Activated CD8-positive, alpha-beta T cell treated with anti-CD3 and anti-CD28 coated beads for 36 hours (primary cell): ENCODE data around the gene ADIPOR1. TPM values are rescaled to one million over a fixed set of nuclear protein-coding genes. Genes with fewer than 3 reads are reported as not detected.

Experiments
- ATAC-seq: fragments of 200-7000 bp; cut with Tn5 transposase; one replicate; pipeline ENCODE4 v1.10.0; 2021; ENCODE audit warnings: mild to moderate bottlenecking, moderate library complexity
- CTCF ChIA-PET: fragments of 350-600 bp; sonication (Branson Sonifier 250); formaldehyde crosslinking; loops from one replicate; lab custom pipeline; 2021; ENCODE audit warnings: antibody characterized with exemption; lab: Charles Lee
- POLR2A ChIA-PET: fragments of 350-600 bp; sonication (Branson Sonifier 250); formaldehyde crosslinking; loops from one replicate; lab custom pipeline; 2021; ENCODE audit warnings: antibody characterized with exemption; lab: Charles Lee
- DNase-seq: peaks from one replicate; pipeline ENCODE4 v3.0.0-alpha.2; 2020
- H3K27ac Mint-ChIP-seq: one replicate; pipeline ENCODE4 v1.8.0; 2021; ENCODE audit warnings: mild to moderate bottlenecking, mixed read lengths
- H3K27me3 Mint-ChIP-seq: one replicate; pipeline ENCODE4 v1.8.0; 2021; ENCODE audit warnings: mixed read lengths
- H3K36me3 Mint-ChIP-seq: one replicate; pipeline ENCODE4 v1.8.0; 2021; ENCODE audit warnings: low read depth, mixed read lengths
- H3K4me1 Mint-ChIP-seq: one replicate; pipeline ENCODE4 v1.8.0; 2021; ENCODE audit warnings: low read depth, mixed read lengths
- H3K4me3 Mint-ChIP-seq: one replicate; pipeline ENCODE4 v1.8.0; 2021; ENCODE audit warnings: mild to moderate bottlenecking, moderate library complexity, mixed read lengths
- H3K9me3 Mint-ChIP-seq: one replicate; pipeline ENCODE4 v1.8.0; 2021; ENCODE audit warnings: mixed read lengths
- intact Hi-C: fragments of 100-400 bp; cut with micrococcal nuclease; formaldehyde crosslinking; loops from one replicate; pipeline ENCODE4 v1.10.0; 2022
- total RNA-seq, 2 experiments: library from RNA; stranded (reverse); gene quantifications; one replicate each; pipeline ENCODE4 v1.2.3, GENCODE V29; 2021
- TF ChIP-seq, protein P1 (sequence below): fragments of 200-600 bp; IDR thresholded peaks from one replicate; pipeline ENCODE4 v1.8.0; 2022; ENCODE audit warnings: antibody characterized with exemption, mild to moderate bottlenecking

ADIPOR1 gene
- total RNA-seq, 2 experiments from 2014 or later: 64.8 to 67.0 TPM

DNA sequence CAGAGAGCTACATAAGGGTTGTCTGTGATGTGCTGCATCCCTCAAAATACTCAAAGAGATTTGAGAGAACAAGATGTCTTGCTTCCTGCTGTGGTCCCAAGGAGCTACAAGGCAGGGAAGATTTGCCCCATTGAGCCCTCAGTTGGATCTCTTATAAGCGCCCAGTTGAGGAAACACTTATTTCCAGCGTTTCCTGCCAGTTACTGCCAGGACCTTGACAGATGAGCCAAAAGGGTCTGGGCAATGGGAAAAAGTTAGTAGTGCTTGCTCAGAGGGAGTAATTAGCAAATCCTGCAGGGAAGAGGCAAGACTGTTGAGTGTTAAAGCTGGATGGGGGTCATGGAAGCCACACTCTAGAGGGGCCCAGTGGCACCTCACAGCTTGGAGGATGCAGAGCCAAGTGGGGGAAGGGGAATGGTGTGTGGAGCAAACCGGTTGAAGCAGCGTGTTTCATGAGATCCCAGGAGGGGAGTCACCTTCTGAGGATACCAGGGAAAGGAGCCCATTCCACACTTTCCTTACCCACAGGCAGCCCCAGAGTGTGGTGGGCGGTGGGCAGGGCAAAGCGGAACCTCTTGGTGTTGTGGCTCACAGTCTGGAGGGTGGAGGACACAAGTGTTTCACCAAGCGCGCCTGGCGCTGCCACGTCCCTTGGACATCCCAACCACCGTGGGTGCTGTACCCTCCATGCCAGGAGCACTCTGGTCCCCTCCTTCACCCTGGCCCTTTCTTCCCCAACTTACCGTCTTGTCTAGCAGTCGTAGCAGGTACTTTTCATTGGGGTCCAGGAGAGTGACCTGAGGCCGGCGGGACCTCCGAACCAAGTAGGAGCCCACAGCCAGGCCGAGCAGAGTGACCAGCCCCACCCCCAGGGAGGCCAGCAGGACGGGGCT is 8.1 kb upstream of the ADIPOR1 start:
- H3K4me1 Mint-ChIP-seq: peaks cover 27% of the 10 kb centered on the region
- TF ChIP-seq, protein P1, sequence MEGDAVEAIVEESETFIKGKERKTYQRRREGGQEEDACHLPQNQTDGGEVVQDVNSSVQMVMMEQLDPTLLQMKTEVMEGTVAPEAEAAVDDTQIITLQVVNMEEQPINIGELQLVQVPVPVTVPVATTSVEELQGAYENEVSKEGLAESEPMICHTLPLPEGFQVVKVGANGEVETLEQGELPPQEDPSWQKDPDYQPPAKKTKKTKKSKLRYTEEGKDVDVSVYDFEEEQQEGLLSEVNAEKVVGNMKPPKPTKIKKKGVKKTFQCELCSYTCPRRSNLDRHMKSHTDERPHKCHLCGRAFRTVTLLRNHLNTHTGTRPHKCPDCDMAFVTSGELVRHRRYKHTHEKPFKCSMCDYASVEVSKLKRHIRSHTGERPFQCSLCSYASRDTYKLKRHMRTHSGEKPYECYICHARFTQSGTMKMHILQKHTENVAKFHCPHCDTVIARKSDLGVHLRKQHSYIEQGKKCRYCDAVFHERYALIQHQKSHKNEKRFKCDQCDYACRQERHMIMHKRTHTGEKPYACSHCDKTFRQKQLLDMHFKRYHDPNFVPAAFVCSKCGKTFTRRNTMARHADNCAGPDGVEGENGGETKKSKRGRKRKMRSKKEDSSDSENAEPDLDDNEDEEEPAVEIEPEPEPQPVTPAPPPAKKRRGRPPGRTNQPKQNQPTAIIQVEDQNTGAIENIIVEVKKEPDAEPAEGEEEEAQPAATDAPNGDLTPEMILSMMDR: no peak
- H3K36me3 Mint-ChIP-seq: peaks cover 4% of the 10 kb centered on the region
- no peaks in the 10 kb centered on the region for H3K27me3 Mint-ChIP-seq
- H3K27ac Mint-ChIP-seq: peak overlapping the region; percentile 73
- POLR2A ChIA-PET: interaction anchor here (0.7 to 2.6 kb wide), 3 partner anchors 40 to 68 kb away, joined by 3 to 13 read pairs (median 4); partner anchors contain the start of gene TMEM183A
- CTCF ChIA-PET: no interaction called here
- H3K9me3 Mint-ChIP-seq: no peaks in the 10 kb centered on the region
- peak overlapping the region; percentile 67 for H3K4me3 Mint-ChIP-seq
- ATAC-seq (no peak), DNase-seq (peak; percentile 12)
- intact Hi-C loops: no loop called here

- H3K36me3 Mint-ChIP-seq: peaks cover 4% of the 10 kb centered on the region
- H3K4me1 Mint-ChIP-seq: peaks cover 27% of the 10 kb centered on the region
- no peak for DNase-seq
- no peak overlapping the region for H3K27ac Mint-ChIP-seq
- peak overlapping the region; percentile 67 for H3K4me3 Mint-ChIP-seq
- ChIA-PET CTCF (no interaction called here), POLR2A (interaction anchor here (0.7 to 1.6 kb wide), 2 partner anchors 43 to 68 kb away, joined by 3 to 4 read pairs; no protein-coding TSS in a partner anchor)
- TF ChIP-seq, protein P1: no peak
- H3K9me3 Mint-ChIP-seq: no peaks in the 10 kb centered on the region
- no peaks in the 10 kb centered on the region for H3K27me3 Mint-ChIP-seq
- ATAC-seq: no peak
- intact Hi-C loops: no loop called here
Measured at GRCh38 chr1:202965422-202965821, 7.3 kb upstream of the ADIPOR1 start.

- Mint-ChIP-seq H3K4me3 (no peak overlapping the region), H3K9me3 (no peaks in the 10 kb centered on the region), H3K27me3 (no peaks in the 10 kb centered on the region), H3K36me3 (peaks cover 4% of the 10 kb centered on the region), H3K4me1 (peaks cover 27% of the 10 kb centered on the region), H3K27ac (peak overlapping the region; percentile 31)
- intact Hi-C loops: no loop called here
- no peak for ATAC-seq
- DNase-seq: no peak
- ChIA-PET CTCF (no interaction called here), POLR2A (interaction anchor here (1.1 kb wide), 1 partner anchor 76 kb away, joined by 4 read pairs; no protein-coding TSS in a partner anchor)
- TF ChIP-seq, protein P1: no peak
Measured at GRCh38 chr1:202964791-202965410, 6.8 kb upstream of the ADIPOR1 start.

DNA sequence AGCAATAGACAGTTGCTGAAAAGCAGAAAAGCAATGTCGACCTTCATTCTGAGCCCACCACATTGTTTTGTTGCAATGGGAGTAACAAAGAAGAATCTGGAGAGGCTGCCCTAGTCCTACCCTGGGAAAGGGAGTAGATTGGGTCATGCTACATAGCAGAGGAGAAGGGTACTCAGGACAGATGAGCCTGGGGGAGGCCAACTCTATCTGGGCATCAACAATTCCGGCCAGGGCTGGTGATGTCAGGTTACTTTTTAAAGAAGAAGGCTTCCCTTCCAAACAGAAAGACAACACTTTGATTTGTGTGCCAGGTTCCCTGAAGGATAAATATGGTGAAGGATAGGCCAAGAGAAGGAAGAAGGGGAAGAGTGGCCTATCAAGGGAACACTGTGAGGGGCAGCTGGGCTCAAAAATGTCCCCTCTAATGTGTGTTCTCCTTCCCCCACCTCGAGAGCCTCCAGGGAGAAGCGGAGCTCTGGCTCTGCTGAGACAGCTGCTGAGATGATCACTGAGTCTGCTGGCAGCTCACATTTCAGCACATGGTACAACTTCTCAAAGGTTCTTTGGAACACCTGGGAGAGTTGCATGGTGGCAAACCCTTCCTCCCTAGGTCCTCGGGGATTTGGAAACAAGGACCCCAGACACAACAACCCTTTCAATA is 3.2 kb upstream of the ADIPOR1 start:
- H3K27ac Mint-ChIP-seq: no peak overlapping the region
- ChIA-PET CTCF (no interaction called here), POLR2A (no interaction called here)
- no peak for DNase-seq
- TF ChIP-seq, protein P1: no peak
- H3K4me3 Mint-ChIP-seq: no peak overlapping the region
- intact Hi-C loops: no loop called here
- no peaks in the 10 kb centered on the region for H3K27me3 Mint-ChIP-seq
- H3K36me3 Mint-ChIP-seq: peaks cover 7% of the 10 kb centered on the region
- peaks cover 25% of the 10 kb centered on the region for H3K4me1 Mint-ChIP-seq
- ATAC-seq: no peak
- H3K9me3 Mint-ChIP-seq: no peaks in the 10 kb centered on the region
